HepG2 (cell line): ENCODE measurements around the gene VWCE. TPM values are rescaled to one million over a fixed set of nuclear protein-coding genes. Genes with fewer than 3 reads are reported as not detected.

Source experiments
- CBX1 ChIP-seq: IDR thresholded peaks from one replicate; pipeline ENCODE4 v1.6.1; 2016; ENCODE audit warnings: antibody characterized with exemption, low read depth
- ELF4 ChIP-seq: sonication (generic); formaldehyde crosslinking; IDR thresholded peaks from 2 replicates; pipeline ENCODE4 v1.5.0; 2020; ENCODE audit warnings: missing genetic modification reagents, mild to moderate bottlenecking, moderate library complexity, borderline replicate concordance
- KLF15 ChIP-seq: sonication (generic); formaldehyde crosslinking; IDR thresholded peaks from 2 replicates; pipeline ENCODE4 v1.8.1; 2023; ENCODE audit warnings: borderline replicate concordance, mild to moderate bottlenecking, inconsistent platforms, missing genetic modification reagents, mixed read lengths
- MBNL3 ChIP-seq: fragments of 250-450 bp; sonication (Bioruptor Pico); conservative IDR thresholded peaks from 2 replicates; pipeline ENCODE4 v1.8.0; 2022; ENCODE audit warnings: mild to moderate bottlenecking, inconsistent platforms
- MEF2D ChIP-seq: sonication (generic); formaldehyde crosslinking; IDR thresholded peaks from 2 replicates; pipeline ENCODE4 v1.5.1; 2020; ENCODE audit warnings: mild to moderate bottlenecking, missing genetic modification reagents
- MIER2 ChIP-seq: IDR thresholded peaks from 2 replicates; pipeline ENCODE4 v1.6.1; 2016; ENCODE audit warnings: missing biosample characterization, missing genetic modification reagents
- POLR2G ChIP-seq: fragments of 200-400 bp; formaldehyde crosslinking; IDR thresholded peaks from 2 replicates; pipeline ENCODE4 v1.6.1; 2018; ENCODE audit warnings: mild to moderate bottlenecking, low read depth, low read length, moderate library complexity
- PRMT3 ChIP-seq: sonication (generic); formaldehyde crosslinking; IDR thresholded peaks from 2 replicates; pipeline ENCODE4 v1.8.1; 2022; ENCODE audit warnings: low read depth, mild to moderate bottlenecking, moderate library complexity, missing genetic modification reagents, borderline replicate concordance
- SIN3B ChIP-seq: fragments of 150-350 bp; IDR thresholded peaks from 2 replicates; pipeline ENCODE4 v1.6.1; 2014; ENCODE audit warnings: low read length
- TAF1 ChIP-seq: sonication (generic); formaldehyde crosslinking; IDR thresholded peaks from 2 replicates; pipeline ENCODE4 v1.4.0; 2020; ENCODE audit warnings: missing genetic modification reagents
- ZNF20 ChIP-seq: sonication (generic); formaldehyde crosslinking; IDR thresholded peaks from 2 replicates; pipeline ENCODE4 v1.4.0; 2020; ENCODE audit warnings: mild to moderate bottlenecking, moderate library complexity, missing genetic modification reagents
- ZNF264 ChIP-seq: sonication (generic); formaldehyde crosslinking; IDR thresholded peaks from 2 replicates; pipeline ENCODE4 v1.4.0; 2020; ENCODE audit warnings: missing genetic modification reagents
- ZNF510 ChIP-seq: sonication (generic); formaldehyde crosslinking; IDR thresholded peaks from 2 replicates; pipeline ENCODE4 v1.4.0; 2020; ENCODE audit warnings: low read depth, mild to moderate bottlenecking, missing genetic modification reagents
- ZNF546 ChIP-seq: sonication (generic); formaldehyde crosslinking; conservative IDR thresholded peaks from 2 replicates; pipeline ENCODE4 v1.8.1; 2023; ENCODE audit warnings: mild to moderate bottlenecking, missing genetic modification reagents
- ZNF556 ChIP-seq: sonication (generic); formaldehyde crosslinking; IDR thresholded peaks from 2 replicates; pipeline ENCODE4 v1.4.0; 2020; ENCODE audit warnings: mild to moderate bottlenecking, missing genetic modification reagents, borderline replicate concordance
- ZNF558 ChIP-seq: sonication (generic); formaldehyde crosslinking; IDR thresholded peaks from 2 replicates; pipeline ENCODE4 v1.9.0; 2022; ENCODE audit warnings: mild to moderate bottlenecking, missing genetic modification reagents, borderline replicate concordance
- ZNF841 ChIP-seq: sonication (generic); formaldehyde crosslinking; IDR thresholded peaks from 2 replicates; pipeline ENCODE4 v1.8.1; 2023; ENCODE audit warnings: missing genetic modification reagents, borderline replicate concordance
- ZSCAN21 ChIP-seq: sonication (generic); formaldehyde crosslinking; IDR thresholded peaks from 2 replicates; pipeline ENCODE4 v1.8.0; 2022; ENCODE audit warnings: mild to moderate bottlenecking, missing genetic modification reagents, moderate library complexity, borderline replicate concordance
- polyA plus RNA-seq, 8 experiments: library from polyadenylated mRNA; depleted of rRNA in 3 of 8; stranded (reverse) in 7 of 8; unstranded in 1 of 8; fragments of >200 nt; fragmentation: Illumina TruSeq in 4 of 8; extraction: Trizol in 4 of 8; gene quantifications; 2 replicates each; pipeline versions ENCODE4 v1.2.1 to v1.2.3, GENCODE V29; 2011 to 2016; ENCODE audit warnings: low read depth in 4 of 8, missing spikeins in 1 of 8, mixed read lengths in 1 of 8; ENCODE audit not compliant: insufficient read depth in 1 of 8
- total RNA-seq, 5 experiments: library from RNA; depleted of rRNA; stranded (reverse); fragments of >200 nt; fragmentation: Illumina TruSeq; extraction: Trizol; gene quantifications; 2 replicates each; pipeline ENCODE4 v1.2.3, GENCODE V29; 2016; ENCODE audit warnings: low read depth in 1 of 5
- TF ChIP-seq, protein P1 (sequence below): sonication (generic); formaldehyde crosslinking; IDR thresholded peaks from 2 replicates; pipeline ENCODE4 v1.5.0; 2020; ENCODE audit warnings: mild to moderate bottlenecking, missing genetic modification reagents
- TF ChIP-seq, protein P2 (sequence below): sonication (generic); formaldehyde crosslinking; IDR thresholded peaks from 2 replicates; pipeline ENCODE4 v1.4.0; 2020; ENCODE audit warnings: missing genetic modification reagents, borderline replicate concordance
- TF ChIP-seq, protein P3 (sequence below): sonication (generic); formaldehyde crosslinking; IDR thresholded peaks from 2 replicates; pipeline ENCODE4 v1.4.0; 2020; ENCODE audit warnings: mild to moderate bottlenecking, missing genetic modification reagents
- TF ChIP-seq, protein P4 (sequence below): IDR thresholded peaks from 2 replicates; pipeline ENCODE4 v1.6.1; 2016; ENCODE audit warnings: low read depth, borderline replicate concordance
- TF ChIP-seq, protein P5 (sequence below): sonication (generic); formaldehyde crosslinking; IDR thresholded peaks from 2 replicates; pipeline ENCODE4 v1.8.1; 2023; ENCODE audit warnings: mild to moderate bottlenecking, missing genetic modification reagents

VWCE gene
- total and polyA plus RNA-seq, 2 of the 13 experiments (the other 11 are each of a cell fraction or from before 2014, with no cell fraction given) = 27.6 to 58.3 TPM

DNA sequence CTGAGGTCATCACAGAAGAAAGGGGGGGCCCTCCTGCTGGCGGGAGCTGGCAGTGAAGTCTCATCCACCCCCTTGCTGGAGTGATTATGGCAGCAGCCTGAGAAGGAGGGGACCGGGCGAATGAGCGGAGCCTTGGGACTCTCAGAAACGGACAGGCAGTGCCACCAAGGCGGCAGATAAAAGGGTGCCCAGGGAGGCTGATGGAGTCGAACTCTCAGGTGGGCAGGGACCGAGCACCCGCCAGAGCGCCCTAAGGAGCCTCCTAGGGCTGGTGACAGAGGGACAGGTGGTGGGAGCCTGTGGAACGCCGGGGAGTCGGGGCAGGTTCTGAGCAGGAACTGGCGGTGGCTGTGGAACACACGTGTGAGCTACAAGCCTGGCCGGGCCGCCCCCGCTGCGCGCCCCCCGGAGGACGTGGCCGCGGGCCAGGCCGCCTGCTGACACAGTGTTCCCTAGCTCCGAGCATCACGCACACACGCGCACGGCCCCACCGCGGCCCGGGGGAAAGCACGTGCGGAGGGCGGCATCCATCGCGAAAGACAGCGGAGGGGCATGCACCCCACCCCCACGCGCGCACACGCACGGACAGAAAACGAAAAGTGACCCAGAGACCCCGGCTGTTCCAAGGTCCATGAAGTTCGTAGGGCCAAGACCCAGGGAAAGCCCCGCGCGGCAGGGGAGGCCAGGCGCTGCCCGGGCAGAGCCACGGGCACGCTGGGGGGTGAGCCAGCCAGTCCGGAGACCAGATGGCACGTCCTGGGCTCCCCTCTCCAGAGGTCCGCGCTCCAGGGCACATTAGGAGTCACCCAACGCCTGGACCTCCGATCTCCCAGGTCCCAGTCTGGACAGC lies 1.0 kb downstream of the VWCE start (continued):
- TF ChIP-seq, protein P1, sequence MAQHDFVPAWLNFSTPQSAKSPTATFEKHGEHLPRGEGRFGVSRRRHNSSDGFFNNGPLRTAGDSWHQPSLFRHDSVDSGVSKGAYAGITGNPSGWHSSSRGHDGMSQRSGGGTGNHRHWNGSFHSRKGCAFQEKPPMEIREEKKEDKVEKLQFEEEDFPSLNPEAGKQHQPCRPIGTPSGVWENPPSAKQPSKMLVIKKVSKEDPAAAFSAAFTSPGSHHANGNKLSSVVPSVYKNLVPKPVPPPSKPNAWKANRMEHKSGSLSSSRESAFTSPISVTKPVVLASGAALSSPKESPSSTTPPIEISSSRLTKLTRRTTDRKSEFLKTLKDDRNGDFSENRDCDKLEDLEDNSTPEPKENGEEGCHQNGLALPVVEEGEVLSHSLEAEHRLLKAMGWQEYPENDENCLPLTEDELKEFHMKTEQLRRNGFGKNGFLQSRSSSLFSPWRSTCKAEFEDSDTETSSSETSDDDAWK = no peak
- TF ChIP-seq PRMT3 (CRISPR knock-in tag) (no peak), ZNF510 (no peak), ZNF841 (no peak), ZNF264 (CRISPR knock-in tag) (no peak), MEF2D (no peak), ZNF558 (0 out of 2 replicates have a peak, but pooled peaks have one; percentile 7), POLR2G (no peak), ELF4 (CRISPR knock-in tag) (no peak), CBX1 (no peak), SIN3B (no peak), ZNF20 (0 out of 2 replicates have a peak, but pooled peaks have one; percentile 22), ZNF546 (CRISPR knock-in tag) (no peak), MIER2 (no peak), KLF15 (CRISPR knock-in tag) (peak; percentile 52; the same call in 1 of the 2 replicates), MBNL3 (CRISPR knock-in tag) (no peak), TAF1 (peak; percentile 53), ZNF556 (CRISPR knock-in tag) (no peak), ZSCAN21 (CRISPR knock-in tag) (0 out of 2 replicates have a peak, but pooled peaks have one; percentile 21)
- TF ChIP-seq, protein P2, sequence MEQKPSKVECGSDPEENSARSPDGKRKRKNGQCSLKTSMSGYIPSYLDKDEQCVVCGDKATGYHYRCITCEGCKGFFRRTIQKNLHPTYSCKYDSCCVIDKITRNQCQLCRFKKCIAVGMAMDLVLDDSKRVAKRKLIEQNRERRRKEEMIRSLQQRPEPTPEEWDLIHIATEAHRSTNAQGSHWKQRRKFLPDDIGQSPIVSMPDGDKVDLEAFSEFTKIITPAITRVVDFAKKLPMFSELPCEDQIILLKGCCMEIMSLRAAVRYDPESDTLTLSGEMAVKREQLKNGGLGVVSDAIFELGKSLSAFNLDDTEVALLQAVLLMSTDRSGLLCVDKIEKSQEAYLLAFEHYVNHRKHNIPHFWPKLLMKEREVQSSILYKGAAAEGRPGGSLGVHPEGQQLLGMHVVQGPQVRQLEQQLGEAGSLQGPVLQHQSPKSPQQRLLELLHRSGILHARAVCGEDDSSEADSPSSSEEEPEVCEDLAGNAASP (CRISPR knock-in tag) = no peak
- TF ChIP-seq, protein P3, sequence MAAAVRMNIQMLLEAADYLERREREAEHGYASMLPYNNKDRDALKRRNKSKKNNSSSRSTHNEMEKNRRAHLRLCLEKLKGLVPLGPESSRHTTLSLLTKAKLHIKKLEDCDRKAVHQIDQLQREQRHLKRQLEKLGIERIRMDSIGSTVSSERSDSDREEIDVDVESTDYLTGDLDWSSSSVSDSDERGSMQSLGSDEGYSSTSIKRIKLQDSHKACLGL (CRISPR knock-in tag) = peak; percentile 91
- TF ChIP-seq, protein P4, sequence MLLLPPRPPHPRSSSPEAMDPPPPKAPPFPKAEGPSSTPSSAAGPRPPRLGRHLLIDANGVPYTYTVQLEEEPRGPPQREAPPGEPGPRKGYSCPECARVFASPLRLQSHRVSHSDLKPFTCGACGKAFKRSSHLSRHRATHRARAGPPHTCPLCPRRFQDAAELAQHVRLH (CRISPR knock-in tag) = no peak; the same call in 1 of the 2 replicates
- TF ChIP-seq, protein P5, sequence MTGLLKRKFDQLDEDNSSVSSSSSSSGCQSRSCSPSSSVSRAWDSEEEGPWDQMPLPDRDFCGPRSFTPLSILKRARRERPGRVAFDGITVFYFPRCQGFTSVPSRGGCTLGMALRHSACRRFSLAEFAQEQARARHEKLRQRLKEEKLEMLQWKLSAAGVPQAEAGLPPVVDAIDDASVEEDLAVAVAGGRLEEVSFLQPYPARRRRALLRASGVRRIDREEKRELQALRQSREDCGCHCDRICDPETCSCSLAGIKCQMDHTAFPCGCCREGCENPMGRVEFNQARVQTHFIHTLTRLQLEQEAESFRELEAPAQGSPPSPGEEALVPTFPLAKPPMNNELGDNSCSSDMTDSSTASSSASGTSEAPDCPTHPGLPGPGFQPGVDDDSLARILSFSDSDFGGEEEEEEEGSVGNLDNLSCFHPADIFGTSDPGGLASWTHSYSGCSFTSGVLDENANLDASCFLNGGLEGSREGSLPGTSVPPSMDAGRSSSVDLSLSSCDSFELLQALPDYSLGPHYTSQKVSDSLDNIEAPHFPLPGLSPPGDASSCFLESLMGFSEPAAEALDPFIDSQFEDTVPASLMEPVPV (CRISPR knock-in tag) = no peak
